HG03571 (cell line): ENCODE measurements around the gene HMCN2.

Experiments
- ATAC-seq: cut with Tn5 transposase; IDR thresholded peaks from one replicate; pipeline ENCODE4 v1.9.1; 2021; ENCODE audit not compliant: unreplicated experiment

The HMCN2 gene

GRCh38 chr9:130362691-130363090 lies 97.1 kb downstream of the HMCN2 start:
- no peak for ATAC-seq

GRCh38 chr9:130363755-130364404 lies 98.3 kb downstream of the HMCN2 start:
- no peak for ATAC-seq

DNA sequence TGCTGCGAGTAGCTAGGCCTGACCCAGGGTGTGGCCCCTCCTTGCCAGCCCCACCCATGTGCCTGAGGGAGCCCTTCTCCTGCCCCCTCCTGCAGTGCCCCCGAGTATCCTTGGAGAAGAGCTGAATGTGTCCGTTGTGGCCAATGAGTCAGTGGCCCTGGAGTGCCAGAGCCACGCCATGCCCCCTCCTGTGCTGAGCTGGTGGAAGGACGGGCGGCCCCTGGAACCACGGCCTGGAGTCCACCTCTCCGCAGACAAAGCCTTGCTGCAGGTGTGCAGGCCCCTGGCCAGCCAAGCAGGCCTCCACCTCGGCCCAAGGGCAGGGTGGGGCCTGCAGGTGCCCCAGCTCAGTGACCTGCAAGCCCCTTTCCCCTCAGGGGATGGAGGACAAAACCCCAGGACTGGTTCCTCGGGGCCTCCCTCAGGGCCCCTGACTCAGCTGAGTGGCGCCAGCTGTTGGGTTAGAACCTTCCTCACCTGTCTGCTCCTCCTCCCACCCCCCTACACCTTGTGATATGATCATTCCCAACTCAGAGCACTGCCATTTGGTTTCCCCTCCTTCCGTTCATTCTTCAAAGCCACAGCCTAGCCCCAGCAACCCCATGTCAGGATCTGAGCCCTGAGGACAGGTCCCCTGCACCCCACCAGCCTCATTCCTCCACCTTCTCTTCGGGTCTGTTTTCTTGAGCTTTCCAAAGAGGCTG lies 99.2 kb downstream of the HMCN2 start:
- ATAC-seq = no peak

GRCh38 chr9:130365323-130365721 lies 99.8 kb downstream of the HMCN2 start:
- ATAC-seq = no peak

DNA sequence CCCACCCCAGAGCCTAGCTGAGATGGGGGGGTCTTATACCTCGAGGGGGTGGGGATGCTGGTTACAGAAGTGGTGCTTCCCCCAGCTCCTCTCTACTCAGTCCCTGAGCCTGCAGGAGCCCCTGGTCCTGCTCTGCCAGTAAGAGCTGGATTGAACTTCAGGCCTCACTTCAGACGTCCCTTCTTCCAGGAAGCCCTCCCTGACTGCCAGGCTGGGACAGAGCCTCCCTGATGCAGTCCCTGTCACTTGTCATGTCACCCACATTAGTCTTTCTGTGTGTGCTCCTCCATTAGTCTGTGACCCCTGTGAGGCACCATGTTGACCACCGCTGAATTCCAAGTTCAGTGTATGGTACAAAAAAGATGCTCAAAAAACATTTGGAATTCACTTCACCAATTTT lies 100.5 kb downstream of the HMCN2 start:
- ATAC-seq = no peak

GRCh38 chr9:130366888-130367550 lies 101.5 kb downstream of the HMCN2 start:
- ATAC-seq = no peak

DNA sequence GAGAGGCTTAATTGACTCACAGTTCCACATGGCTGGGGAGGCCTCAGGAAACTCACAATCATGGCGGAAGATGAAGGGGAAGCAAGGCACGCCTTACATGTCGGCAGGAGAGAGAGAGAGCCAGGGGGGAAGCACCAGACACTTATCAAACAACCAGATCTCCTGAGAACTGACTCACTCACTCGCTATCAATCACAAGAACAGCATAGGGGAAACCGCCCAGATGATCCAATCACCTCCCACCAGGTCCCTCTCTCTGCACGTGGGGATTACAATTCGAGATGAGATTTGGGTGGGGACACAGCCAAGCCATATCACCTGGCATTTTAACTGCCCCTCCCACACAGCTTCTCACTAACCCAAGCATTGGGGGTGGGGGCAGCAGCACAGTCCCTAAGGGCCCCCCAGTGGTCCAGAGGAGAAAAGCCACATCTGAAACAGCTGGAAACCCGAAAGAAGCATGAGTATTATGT lies 103.1 kb downstream of the HMCN2 start:
- no peak for ATAC-seq

- no peak for ATAC-seq
These were observed 104.7 kb downstream of the HMCN2 start for GRCh38 chr9:130370226-130370625.

- no peak for ATAC-seq
These were observed 105.8 kb downstream of the HMCN2 start for GRCh38 chr9:130371196-130371966.

- ATAC-seq = no peak
These were observed 106.5 kb downstream of the HMCN2 start for GRCh38 chr9:130372057-130372456.

DNA sequence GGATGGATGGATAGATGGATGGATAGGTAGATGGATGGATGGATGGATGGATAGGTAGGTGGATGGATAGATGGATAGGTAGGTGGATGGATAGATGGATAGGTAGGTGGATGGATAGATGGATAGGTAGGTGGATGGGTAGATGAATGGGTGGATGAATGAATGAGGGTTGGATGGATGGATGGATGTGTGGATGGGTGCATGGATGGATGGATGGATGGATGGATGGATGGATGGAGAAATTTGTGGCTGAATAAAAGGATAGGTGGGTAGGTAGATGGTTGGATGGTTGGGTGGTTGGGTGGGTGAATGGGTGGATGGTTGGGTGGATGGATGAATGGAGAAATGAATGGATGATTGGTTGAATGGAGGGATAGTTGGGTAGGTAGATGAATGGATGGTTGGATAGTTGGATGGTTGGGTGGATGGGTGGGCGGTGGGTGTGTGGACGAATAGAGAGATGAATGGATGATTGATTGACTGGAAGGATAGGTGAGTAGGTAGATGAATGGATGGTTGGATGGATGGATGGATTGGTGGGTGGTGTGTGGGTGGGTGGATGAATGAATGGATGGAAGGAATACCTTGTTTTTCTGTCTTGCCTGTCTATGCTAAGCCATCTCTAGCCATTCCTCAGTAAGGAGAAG lies 108.2 kb downstream of the HMCN2 start:
- ATAC-seq = no peak

DNA sequence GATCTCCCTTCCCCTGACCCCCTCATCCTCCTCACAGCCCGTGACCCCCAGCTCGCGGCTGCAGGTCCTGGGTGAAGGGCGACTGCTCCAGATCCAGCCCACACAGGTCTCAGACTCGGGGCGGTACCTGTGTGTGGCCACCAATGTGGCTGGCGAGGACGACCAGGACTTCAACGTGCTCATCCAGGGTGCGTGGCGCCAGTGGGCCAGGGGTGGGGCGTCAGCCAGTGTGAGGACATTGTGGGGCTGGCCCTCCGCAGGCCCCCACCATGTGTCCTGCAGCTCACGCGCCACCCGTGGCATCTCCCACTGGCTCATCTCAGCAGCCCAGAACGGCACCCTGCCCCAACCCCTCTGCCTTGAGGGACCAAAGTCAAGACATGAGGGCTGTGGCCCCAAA lies 112.1 kb downstream of the HMCN2 start:
- no peak for ATAC-seq

GRCh38 chr9:130378875-130379648 lies 113.5 kb downstream of the HMCN2 start:
- no peak for ATAC-seq

GRCh38 chr9:130379649-130379970 lies 114.0 kb downstream of the HMCN2 start:
- no peak for ATAC-seq

DNA sequence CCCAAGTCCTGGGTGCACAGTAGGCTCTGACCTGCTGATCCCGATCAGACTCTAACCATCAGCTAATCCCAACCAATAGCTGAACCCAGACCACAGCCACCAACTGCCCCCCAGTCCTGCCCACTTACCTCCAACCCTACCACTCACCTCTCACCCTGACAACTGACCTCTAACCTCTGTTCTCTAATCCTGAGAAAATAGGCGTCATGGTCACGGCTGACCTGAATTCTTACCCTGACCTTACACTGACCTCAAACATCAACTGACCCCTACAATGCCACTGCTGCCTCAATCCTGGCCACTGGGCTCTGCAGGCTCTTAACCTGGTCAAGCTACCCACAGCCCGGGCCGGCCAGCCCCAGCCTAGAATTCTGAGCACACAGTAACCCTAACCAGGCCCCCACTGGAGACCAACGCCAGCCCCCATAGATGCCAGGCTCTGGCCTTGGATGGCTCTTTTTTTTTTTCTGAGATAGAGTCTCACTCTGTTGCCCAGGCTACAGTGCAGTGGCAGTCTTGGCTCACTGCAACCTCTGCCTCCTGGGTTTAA lies 115.4 kb downstream of the HMCN2 start:
- no peak for ATAC-seq

GRCh38 chr9:130381660-130382059 lies 116.1 kb downstream of the HMCN2 start:
- ATAC-seq = no peak

- ATAC-seq = no peak
These were observed 116.5 kb downstream of the HMCN2 start for GRCh38 chr9:130382096-130382495.

DNA sequence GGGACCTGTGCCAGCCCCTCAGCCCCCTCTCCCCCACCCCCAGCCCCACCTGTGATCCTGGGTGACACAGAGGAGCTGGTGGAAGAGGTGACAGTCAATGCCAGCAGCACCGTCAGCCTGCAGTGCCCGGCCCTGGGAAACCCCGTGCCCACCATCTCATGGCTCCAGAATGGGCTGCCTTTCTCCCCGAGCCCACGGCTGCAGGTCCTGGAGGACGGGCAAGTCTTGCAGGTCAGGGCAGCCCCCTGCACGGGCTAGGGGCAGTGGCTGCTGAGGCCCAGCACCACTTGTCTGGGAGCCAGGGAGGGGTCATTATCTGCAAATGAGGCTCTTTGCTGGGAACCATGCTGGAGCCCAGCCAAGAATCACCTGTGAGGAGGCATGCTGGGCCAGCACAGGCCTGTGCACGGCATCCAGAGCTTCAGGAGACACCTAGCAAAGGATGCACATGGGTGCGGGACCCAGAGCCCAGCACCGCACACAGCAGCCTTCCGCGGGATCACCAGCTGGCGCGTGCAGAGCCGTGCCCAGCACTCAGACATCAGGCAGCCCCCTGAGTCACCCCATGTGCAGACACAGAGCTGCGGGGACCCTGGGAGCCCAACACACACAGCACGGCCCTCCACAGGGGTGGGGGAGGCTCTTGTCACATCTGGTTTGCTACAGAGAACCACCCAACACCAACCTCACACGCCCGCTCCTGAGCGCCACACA lies 117.2 kb downstream of the HMCN2 start:
- ATAC-seq = no peak

GRCh38 chr9:130383350-130383715 lies 117.8 kb downstream of the HMCN2 start:
- no peak for ATAC-seq
